Measurements from ENCODE around the gene PRR20A.
"Not testable (repeated sequence)": the region's sequence is repeated elsewhere in the genome, so short reads cannot be mapped to it uniquely, and the experiment has no call there.

Gene PRR20A

GRCh38 chr13:57140235-57140968, at the start of gene PRR20A:
Gene PRR20A (plus strand): TSS chr13:57140918. CDS start chr13:57141305, 387 bp downstream.
- not testable (repeated sequence) for DNase-seq (ENCODE audit: low read depth in 3 of 3, low spot score in 1 of 3)

- no peak for DNase-seq (ENCODE audit: low read depth in 3 of 3, low spot score in 1 of 3)
Measured at GRCh38 chr13:57114945-57115344, 25.8 kb upstream of the PRR20A start.

GRCh38 chr13:57123681-57124080, 17.0 kb upstream of the PRR20A start:
- DNase-seq (ENCODE audit: low read depth in 3 of 3, low spot score in 1 of 3): no peak

- DNase-seq (ENCODE audit: low read depth in 3 of 3, low spot score in 1 of 3): no peak
Measured at GRCh38 chr13:57128909-57129308, 11.8 kb upstream of the PRR20A start.

- no peak for DNase-seq (ENCODE audit: low read depth in 3 of 3, low spot score in 1 of 3)
Measured at GRCh38 chr13:57136093-57136492, 4.6 kb upstream of the PRR20A start.

- no peak for DNase-seq (ENCODE audit: low read depth in 3 of 3, low spot score in 1 of 3)
Measured at GRCh38 chr13:57137585-57137984, 3.1 kb upstream of the PRR20A start.

GRCh38 chr13:57138988-57139387, 1.7 kb upstream of the PRR20A start:
- no peak for DNase-seq (ENCODE audit: low read depth in 3 of 3, low spot score in 1 of 3)

- not testable (repeated sequence) for DNase-seq (ENCODE audit: low read depth in 3 of 3, low spot score in 1 of 3)
Measured at GRCh38 chr13:57139781-57140180, 937 bp upstream of the PRR20A start.

- not testable (repeated sequence) for DNase-seq (ENCODE audit: low read depth in 3 of 3, low spot score in 1 of 3)
Measured at GRCh38 chr13:57147188-57147587, 6.5 kb downstream of the PRR20A start, which contains the start of gene PRR20B. Gene PRR20B (plus strand): TSS chr13:57147488. CDS start chr13:57147875, 387 bp downstream.

GRCh38 chr13:57148106-57148505, 7.4 kb downstream of the PRR20A start:
- DNase-seq (ENCODE audit: low read depth in 3 of 3, low spot score in 1 of 3): not testable (repeated sequence)

- DNase-seq (ENCODE audit: low read depth in 3 of 3, low spot score in 1 of 3): not testable (repeated sequence)
Measured at GRCh38 chr13:57153761-57154160, 13.0 kb downstream of the PRR20A start, which contains the start of gene PRR20C. Gene PRR20C (plus strand): TSS chr13:57154061. CDS start chr13:57154448, 387 bp downstream.

GRCh38 chr13:57160332-57160731, 19.6 kb downstream of the PRR20A start, which contains the start of gene PRR20D:
Gene PRR20D (plus strand): TSS chr13:57160632. CDS start chr13:57161019, 387 bp downstream.
- DNase-seq (ENCODE audit: low read depth in 3 of 3, low spot score in 1 of 3): not testable (repeated sequence)

GRCh38 chr13:57166897-57167296, 26.2 kb downstream of the PRR20A start, which contains the start of gene PRR20E:
Gene PRR20E (plus strand): TSS chr13:57167197. CDS start chr13:57167584, 387 bp downstream.
- not testable (repeated sequence) for DNase-seq (ENCODE audit: low read depth in 3 of 3, low spot score in 1 of 3)

GRCh38 chr13:57191667-57192066, 50.9 kb downstream of the PRR20A start:
- DNase-seq (ENCODE audit: low read depth in 3 of 3, low spot score in 1 of 3): no peak
